H1 (cell line): ENCODE results near the gene RASD2.

Source experiments
- CBX5 ChIP-seq: fragments of 300-800, 300-1000 bp; sonication (generic); IDR thresholded peaks from 2 replicates; pipeline ENCODE4 v1.7.1; 2016; ENCODE audit warnings: antibody characterized with exemption, low read length, low read depth
- CEBPB ChIP-seq: IDR thresholded peaks from 2 replicates; pipeline ENCODE4 v1.6.1; 2012; ENCODE audit warnings: low read depth, low read length
- FOSL1 ChIP-seq: IDR thresholded peaks from 2 replicates; pipeline ENCODE4 v1.6.1; 2011; ENCODE audit warnings: mild to moderate bottlenecking, low read depth, low read length, moderate library complexity; ENCODE audit not compliant: insufficient read depth
- JUN ChIP-seq: IDR thresholded peaks from 2 replicates; pipeline ENCODE4 v1.6.1; 2011; ENCODE audit warnings: low read depth, mild to moderate bottlenecking, improper control_type of control experiment, low read length
- PHF8 ChIP-seq: fragments of 200-600 bp; sonication (generic); conservative IDR thresholded peaks from 2 replicates; pipeline ENCODE4 v1.7.1; 2012; ENCODE audit warnings: low read depth, mild to moderate bottlenecking, inconsistent platforms, low read length, moderate library complexity
- POLR2A ChIP-seq, 2 experiments: IDR thresholded peaks; 1 replicate in 1 of 2; 2 replicates in 1 of 2; pipeline ENCODE4 v1.6.1; 2011; ENCODE audit warnings: low read depth in 2 of 2, low read length in 2 of 2, mild to moderate bottlenecking in 2 of 2; ENCODE audit errors: control extremely low read depth in 1 of 2
- SRF ChIP-seq: IDR thresholded peaks from 2 replicates; pipeline ENCODE4 v1.6.1; 2011; ENCODE audit warnings: mild to moderate bottlenecking, low read depth, low read length, moderate library complexity
- TAF7 ChIP-seq: optimal IDR thresholded peaks from 2 replicates; pipeline ENCODE3; 2011; ENCODE audit warnings: low read depth, mild to moderate bottlenecking, inconsistent platforms, low read length, moderate library complexity, borderline replicate concordance
- TF ChIP-seq, protein P1 (sequence below), 3 experiments: IDR thresholded peaks; 1 replicate in 2 of 3; 2 replicates in 1 of 3; pipeline versions ENCODE4 v1.5.1 to v1.6.1; 2011; ENCODE audit warnings: low read length in 3 of 3, mild to moderate bottlenecking in 3 of 3, inconsistent platforms in 2 of 3, low read depth in 1 of 3, moderate library complexity in 1 of 3; ENCODE audit not compliant: insufficient read depth in 1 of 3; ENCODE audit errors: control extremely low read depth in 1 of 3
- TF ChIP-seq, protein P2 (sequence below): IDR thresholded peaks from 2 replicates; pipeline ENCODE4 v1.6.1; 2011; ENCODE audit warnings: low read length, improper control_type of control experiment

- TF ChIP-seq FOSL1 = no peak
- no peak for TF ChIP-seq CBX5
- TF ChIP-seq, protein P1, sequence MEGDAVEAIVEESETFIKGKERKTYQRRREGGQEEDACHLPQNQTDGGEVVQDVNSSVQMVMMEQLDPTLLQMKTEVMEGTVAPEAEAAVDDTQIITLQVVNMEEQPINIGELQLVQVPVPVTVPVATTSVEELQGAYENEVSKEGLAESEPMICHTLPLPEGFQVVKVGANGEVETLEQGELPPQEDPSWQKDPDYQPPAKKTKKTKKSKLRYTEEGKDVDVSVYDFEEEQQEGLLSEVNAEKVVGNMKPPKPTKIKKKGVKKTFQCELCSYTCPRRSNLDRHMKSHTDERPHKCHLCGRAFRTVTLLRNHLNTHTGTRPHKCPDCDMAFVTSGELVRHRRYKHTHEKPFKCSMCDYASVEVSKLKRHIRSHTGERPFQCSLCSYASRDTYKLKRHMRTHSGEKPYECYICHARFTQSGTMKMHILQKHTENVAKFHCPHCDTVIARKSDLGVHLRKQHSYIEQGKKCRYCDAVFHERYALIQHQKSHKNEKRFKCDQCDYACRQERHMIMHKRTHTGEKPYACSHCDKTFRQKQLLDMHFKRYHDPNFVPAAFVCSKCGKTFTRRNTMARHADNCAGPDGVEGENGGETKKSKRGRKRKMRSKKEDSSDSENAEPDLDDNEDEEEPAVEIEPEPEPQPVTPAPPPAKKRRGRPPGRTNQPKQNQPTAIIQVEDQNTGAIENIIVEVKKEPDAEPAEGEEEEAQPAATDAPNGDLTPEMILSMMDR (IDR thresholded peaks at IDR 0.05; ENCODE audit: control extremely low read depth in 1 of 3, insufficient read depth in 1 of 3, low read depth in 1 of 3, low read length in 3 of 3) = no peak
- TF ChIP-seq SRF = no peak
- TF ChIP-seq CEBPB = no peak
- TF ChIP-seq PHF8 = no peak
- no peak for TF ChIP-seq TAF7
- no peak for TF ChIP-seq JUN
- TF ChIP-seq, protein P2, sequence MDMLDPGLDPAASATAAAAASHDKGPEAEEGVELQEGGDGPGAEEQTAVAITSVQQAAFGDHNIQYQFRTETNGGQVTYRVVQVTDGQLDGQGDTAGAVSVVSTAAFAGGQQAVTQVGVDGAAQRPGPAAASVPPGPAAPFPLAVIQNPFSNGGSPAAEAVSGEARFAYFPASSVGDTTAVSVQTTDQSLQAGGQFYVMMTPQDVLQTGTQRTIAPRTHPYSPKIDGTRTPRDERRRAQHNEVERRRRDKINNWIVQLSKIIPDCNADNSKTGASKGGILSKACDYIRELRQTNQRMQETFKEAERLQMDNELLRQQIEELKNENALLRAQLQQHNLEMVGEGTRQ = no peak
- TF ChIP-seq POLR2A (IDR thresholded peaks at IDR 0.05; ENCODE audit: control extremely low read depth in 1 of 2, low read depth in 2 of 2, low read length in 2 of 2) = no peak
Observed at GRCh38 chr22:35544189-35544588, 3.6 kb downstream of the RASD2 start.
